Activated T-cell treated with anti-CD3 and anti-CD28 coated beads, Interleukin-2, amount 50 U/mL, for 48 hours (primary cell): ENCODE data around the gene SYT7.

Source experiments
- DNase-seq, 2 experiments: peaks; one replicate each; pipeline ENCODE4 v3.0.0-alpha.2; 2020

SYT7 gene

DNA sequence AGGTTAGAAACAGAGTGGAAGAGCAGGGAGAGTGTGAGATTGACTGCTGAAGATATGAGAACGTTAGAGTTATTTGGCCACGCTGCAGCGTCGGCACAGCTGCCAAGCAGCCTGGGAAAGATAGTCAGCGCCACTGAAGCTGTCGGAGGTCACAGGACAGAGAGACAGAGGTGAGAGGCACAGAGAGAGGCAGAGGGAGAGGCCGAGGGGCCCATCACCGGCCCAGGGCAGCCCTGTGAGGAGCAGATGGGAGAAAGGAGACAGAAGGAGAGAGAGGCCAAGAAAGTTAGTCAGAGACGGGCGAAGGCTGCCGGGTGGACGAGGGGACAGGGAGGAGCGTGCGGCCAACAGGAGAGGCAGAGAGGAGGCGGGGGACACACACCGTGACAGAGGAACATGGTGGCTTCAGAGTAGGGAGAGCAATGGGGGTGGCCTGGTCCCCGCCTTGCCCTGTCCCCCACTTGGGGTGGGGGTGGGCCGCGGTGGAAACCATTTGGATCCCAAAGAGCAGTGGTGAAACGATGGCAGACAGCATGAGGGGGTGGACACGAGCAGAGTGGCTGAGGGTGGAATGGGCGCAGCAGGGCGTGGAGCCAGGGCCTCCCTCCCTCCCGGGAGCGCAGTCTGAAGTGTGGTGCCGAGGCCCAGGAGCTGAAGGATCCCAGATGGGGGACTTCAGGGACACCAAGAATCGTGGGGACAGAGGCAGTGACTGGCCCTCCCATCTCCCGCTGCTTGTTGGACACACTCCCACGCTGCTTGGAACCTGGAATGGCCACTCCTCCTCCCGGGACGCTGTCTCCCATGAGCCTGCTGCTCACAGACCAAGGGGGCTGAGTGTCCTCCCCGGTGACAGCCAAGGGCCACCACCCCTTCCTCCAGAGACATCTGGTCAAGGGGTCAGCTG lies 45.7 kb downstream of the SYT7 start:
- no peak for DNase-seq

DNA sequence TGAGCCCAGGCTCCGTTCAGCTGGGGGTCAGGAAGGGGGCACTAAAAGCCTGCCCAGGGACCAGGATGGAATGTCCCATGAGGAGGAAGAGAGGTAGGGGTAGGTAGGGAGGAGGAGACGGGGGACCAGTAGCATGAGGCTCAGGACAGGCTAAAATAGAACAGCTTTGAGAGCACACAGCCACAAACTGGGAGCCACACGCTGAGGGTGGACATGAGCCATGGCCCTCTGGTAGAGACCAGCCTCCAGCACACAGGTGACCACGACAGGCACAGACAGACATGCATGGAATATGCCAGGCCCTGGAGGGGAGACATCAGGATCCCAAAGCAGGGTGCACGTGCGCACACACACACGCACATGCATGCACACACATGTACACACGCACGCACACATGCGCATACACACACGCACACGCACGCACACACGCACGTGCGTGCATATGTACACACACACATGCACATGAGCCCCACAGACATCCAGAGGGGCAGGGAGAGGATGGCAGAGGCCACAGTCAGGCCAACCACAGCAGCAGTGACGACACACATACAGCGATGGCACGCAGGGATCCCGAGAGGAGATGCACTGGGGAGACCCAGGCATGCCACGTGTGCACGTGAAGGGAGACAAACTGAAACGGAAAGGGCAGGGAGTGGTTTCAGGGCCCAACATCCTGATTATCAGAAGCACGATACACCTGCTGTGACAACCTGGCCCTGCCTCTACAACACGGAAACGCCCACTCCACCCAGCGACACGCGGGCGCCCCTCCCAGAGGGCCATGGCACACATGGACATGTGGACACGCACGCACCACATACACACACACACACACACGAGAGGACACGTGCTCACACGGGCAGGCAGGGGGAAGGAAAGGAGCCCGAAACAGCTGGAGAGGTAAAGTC lies 46.6 kb downstream of the SYT7 start:
- no peak for DNase-seq

- no peak for DNase-seq
Measured at GRCh38 chr11:61533401-61533800, 47.5 kb downstream of the SYT7 start.

DNA sequence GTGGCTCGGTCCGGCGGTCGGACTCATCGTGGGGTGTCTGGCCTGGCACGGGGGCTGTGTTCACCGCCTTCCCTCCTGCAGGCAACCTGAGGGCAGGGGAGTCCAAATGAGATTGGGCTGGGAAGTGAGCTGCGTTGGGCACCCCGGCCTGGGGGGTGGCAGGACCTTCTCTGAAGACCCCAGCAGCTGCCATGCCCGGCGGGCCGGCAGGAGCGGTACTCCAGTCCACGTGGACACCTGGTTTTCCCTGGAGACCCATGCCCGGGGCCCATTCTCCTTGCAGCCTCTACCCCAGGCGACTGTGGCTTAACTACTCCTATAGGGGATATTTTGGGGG lies 47.9 kb downstream of the SYT7 start:
- no peak for DNase-seq

DNA sequence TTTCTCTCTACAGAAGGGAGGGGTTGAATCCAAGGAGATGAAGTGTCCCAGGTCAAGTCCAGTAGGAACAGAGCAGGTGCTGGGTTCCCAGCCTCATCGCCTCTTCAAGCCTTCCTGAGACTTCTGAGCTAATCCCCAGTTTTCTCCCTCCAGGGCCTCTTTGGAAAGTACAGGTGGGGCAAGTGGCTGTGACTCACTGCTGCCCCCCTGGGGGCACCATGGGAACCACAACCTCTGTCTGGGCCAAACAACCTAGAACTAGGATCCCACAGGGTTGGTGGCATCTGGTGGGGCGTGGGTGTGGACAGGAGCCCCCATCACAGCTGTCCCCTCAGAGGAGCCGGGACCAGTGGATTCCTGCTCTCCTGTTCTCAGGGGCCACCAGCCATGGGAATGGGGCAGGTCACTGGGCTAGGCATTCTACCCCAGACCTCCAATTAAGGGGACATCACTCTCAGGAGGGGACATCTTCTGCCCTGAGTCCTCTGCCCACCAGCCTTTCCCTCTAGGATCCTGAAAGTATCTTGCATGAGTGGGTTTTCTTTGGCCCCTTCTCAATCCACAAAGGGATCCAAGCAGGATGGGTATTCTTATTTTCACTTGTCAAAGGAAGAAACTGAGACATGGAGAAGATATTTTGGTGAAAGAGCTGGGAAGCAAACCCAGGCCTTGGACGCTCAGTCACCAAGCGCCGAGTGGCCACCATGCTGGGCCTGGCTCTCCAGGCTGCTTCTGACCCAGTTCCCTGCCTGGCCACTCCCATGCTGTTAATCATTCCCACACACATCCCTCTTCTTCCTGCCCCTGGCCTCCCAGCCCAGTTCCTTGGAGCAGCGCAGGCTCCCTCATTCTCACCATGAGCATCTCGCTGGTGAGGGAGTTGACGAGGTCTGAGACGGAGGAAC lies 48.5 kb downstream of the SYT7 start:
- DNase-seq = peak; percentile 67 to 71

DNA sequence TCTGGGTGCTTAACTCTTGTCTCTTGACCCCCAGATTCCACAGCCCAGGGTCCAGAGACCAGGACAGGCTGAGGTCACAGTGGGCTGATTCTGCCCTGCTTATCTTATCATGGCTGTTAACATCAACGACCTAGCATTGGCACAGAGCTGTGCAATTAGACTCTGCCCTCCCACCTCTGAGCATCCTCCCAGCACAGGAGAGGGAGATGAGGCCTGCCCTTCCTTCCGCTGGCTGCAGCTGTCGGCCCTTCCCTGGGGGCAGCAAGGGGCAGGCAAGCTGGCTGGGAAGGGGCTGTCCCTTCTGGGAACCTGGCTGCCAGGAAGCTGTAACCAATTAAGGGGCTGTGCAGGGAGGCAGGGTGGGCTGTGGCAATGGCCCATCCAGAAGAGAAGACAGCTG lies 49.8 kb downstream of the SYT7 start:
- no peak for DNase-seq

- DNase-seq = no peak
Measured at GRCh38 chr11:61529537-61530225, 51.2 kb downstream of the SYT7 start.

DNA sequence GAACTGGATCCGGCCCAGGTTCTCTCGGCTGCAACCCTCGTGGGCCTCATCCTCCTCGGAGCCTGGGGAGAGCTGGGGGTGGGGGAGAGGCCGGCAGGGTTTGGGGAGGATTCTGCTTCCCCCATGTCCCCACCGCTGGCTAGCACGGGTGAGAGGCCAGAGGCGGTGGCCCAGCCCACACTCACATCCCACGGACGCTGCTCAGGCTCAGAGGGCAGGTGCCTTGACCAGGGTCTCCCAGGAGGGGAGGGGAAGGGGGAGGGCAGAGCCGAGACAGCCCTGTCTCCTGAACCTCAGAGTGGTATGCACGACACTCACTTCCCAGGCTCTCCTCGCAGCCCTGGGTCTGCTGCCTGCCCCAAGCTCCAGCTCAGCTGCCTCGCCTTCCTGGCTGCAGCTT lies 52.8 kb downstream of the SYT7 start:
- no peak for DNase-seq

DNA sequence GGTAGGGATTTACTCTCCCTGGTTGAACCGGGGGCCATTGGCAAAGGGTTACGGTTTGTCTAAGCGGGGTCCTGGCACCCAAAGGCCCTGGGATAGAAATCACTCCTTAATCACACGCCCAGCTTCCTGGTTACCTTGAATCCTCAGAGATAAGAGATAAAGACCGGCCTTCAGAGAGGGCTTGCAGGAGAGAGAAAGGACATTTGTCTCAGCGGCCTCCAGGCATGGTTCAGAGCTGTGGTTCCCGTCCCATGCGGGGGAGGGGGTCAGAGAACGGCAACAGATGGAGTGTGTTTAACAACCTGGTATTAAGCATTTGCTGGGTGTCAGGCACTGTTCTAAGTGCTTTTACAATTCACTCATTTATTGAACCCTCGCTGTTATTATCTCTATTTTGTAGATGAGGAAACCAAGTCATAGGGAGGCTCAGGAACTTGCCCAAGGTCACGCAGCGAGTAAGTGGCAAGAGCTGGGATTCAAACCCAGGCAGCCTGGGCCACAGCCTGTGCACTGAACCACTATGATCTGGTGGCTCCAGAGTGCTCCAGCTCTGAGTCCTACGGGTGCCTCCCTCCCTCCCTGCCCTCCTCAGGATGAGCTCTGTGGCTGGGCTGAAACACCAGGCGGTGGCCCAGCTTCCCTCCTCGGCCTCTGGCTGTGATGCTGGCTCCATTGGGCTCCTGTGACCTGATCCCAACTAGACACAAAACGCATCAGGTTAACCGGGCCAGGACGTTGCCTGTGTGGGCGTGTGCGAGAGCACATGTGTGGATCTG lies 53.7 kb downstream of the SYT7 start:
- no peak for DNase-seq

GRCh38 chr11:61526229-61526628 lies 54.6 kb downstream of the SYT7 start:
- DNase-seq = no peak

GRCh38 chr11:61524963-61525587 lies 55.8 kb downstream of the SYT7 start:
- no peak for DNase-seq

DNA sequence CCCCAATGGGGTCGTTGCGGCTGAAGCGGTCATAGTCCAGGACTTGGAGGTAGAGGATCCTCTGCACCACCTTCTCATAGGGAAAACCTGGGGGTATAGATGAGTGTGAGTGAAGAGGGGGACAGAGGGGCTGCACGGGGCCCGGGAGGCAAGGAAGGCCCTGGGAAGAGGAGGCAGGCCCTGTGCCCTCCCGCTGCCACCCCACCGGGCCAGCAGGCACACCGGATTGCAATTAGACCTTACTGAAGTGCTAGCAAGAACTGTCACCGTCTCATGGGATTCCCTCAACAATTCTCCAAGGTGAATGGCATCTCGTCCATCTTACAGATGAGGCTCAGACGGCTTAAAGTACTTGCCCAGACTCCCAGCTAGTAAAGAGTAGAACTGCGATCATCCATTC lies 56.4 kb downstream of the SYT7 start:
- DNase-seq = no peak

GRCh38 chr11:61522881-61523280 lies 58.0 kb downstream of the SYT7 start:
- DNase-seq = no peak

DNA sequence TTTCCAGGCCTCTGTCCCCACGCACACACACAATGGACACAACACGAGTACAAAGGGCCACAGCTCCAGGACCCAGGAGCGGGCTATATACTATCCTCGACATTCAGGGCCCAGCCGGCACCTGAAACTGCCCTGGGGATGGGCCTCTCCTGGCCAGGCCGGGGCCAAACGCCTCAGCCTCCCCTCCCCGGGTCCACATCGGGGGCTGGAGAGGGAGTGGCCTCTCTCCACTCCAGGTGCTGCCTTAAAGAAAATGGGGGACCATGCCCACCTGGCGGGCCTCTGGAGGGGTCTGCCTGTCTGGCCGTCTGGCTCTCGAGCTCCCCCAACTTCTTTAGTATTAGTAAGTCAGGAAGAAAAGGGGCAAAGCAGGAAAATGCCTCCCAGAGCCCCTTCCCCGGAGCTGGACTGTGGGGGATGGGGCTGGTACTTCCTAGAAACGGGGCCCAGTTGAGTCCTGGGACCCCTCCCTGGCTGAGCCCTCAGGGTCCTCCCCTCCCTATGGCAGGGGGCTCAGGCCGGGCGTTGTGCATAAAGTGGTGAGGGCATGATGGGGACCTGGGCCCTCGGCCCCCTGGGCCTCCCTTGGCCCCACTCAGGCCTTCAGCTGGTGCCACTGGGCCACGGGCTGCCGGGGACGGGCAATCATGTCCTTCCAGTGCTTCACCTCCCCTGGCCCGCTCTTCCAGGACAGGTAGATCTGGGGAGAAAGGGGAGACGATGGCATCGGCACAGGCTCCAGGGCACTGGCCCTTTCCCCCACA lies 62.7 kb downstream of the SYT7 start:
- DNase-seq = no peak

DNA sequence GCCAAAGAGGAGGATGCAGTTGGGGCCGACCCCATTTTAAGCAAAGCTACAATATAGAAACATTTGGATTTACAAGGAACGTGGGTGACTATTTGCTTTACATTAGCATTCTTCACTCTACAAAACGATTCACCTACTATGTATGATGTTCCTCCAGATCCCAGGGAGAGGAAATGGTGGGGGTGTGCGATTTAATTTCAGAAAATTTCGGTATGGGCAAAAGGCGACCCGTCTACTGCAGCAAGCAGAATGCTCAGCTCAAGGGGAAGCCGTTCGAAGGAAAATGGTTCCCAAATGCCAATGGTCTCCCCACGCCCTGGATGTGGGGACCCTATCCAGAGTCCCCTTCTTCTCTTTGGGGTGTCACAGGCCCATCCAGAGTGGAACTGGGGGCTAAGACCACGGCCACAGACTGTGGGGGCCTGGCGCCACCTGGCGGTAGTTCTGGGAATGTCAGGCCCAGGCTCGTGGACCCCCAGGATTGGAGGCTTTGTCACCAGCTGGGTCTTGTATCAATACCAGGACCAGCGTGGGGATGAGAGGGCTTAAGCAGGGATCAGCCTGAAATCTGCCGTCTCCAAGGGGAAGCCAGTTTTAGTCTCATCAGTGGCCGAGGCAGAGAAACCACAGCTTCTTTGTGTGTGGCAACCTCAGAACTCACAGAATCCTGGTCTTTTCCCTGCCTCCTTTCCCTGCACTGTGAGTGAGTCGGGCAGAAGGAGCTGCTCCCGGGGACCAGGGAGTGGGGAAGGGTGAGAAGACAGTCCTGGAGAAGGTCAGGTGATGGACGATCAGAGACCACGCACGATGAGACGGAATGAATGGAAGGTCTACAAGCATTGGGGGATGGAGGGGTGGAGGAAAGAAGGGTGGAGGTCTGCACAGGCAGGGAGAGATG lies 64.0 kb downstream of the SYT7 start:
- peak; percentile 79 for DNase-seq

DNA sequence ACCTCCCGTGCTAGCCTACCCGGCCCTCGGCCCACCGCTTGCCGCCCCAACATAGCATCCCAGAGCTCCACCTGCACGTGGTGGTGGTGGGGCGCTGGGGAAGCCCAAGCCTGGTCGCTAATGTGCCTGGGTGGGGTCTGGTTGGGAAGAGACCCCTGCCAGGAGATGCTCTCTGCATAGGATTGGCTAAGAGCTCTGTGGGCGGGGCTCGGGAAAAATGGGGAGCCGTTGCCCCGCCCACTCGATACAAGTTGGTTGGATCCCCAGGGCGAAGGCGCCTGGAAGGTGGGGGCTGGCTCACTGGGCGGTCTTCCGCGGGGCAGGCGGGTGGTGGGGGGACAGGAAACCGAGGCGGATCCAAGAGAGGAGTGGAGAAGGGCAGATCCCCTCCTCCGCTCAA lies 64.7 kb downstream of the SYT7 start:
- DNase-seq = no peak

GRCh38 chr11:61515686-61516085 lies 65.2 kb downstream of the SYT7 start:
- no peak for DNase-seq

- no peak for DNase-seq
Measured at GRCh38 chr11:61514050-61514917, 66.6 kb downstream of the SYT7 start.
